Middle frontal gyrus (tissue), 1 donor: Measurements from ENCODE around the gene HPDL.
"Not testable (repeated sequence)": the region's sequence is repeated elsewhere in the genome, so short reads cannot be mapped to it uniquely, and the experiment has no call there.

Source experiments
- DNase-seq: peaks from one replicate; pipeline ENCODE4 v3.0.0-alpha.2; 2015; ENCODE audit warnings: low spot score; ENCODE audit errors: extremely low spot score

The HPDL gene

DNA sequence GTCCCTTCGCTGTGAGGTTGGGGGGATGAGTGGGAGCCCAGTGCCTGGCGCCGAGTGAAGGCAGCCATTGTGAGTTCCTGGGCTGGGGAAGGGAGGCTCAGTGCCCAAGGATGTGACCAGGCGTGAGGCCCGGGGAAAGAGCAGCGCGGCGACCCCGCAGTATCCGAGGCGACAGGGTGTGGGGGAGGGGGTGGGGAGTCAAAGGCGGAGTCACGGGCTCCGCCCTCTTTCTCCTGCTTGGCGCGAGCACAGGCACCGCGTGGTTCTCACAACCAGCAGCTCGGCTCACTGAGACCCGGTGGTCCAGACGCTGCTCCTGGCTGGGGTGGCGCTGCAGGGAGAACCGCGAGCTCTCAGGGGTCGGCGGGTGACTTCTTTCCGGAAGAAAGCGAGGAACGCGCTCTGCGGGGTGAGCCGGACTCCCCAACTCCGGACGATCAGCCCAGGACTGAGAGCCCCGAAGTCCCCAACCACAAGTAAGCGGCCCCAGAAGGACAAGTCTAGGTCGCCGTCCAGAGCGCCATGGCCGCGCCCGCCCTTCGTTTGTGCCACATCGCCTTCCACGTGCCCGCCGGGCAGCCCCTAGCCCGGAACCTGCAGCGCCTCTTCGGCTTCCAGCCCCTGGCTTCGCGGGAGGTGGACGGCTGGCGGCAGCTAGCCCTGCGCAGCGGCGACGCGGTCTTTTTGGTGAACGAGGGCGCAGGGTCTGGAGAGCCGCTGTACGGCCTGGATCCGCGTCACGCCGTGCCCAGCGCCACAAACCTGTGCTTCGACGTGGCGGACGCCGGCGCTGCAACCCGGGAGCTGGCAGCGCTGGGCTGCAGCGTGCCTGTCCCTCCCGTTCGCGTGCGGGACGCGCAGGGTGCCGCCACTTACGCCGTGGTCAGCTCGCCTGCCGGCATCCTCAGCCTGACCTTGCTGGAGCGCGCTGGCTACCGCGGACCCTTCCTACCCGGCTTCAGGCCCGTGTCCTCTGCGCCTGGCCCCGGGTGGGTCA is at the start of gene HPDL:
Gene HPDL, plus strand, starts transcription at position 269 of the 997 bp plus-strand sequence. Its CDS starts 254 bp downstream, at position 523.
- DNase-seq: peak; percentile 29

DNA sequence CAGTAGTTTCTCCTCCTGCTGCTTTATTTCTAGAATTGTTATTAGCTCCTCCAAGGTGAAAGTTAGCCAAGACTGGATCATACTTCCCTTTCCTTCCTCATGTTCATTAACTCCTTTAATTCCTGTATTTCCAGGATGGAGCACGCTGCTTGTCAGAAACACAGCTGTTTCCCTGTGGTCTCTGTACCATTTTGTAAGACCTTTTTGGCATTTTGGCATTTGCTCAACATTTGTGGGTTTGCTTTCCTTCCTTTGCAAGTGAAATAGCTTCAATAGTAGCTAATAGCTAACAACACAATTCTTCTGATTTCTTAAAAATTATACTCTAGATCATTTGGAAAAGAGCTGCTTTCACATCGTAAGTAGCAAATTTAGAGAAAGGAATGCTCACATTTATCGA is 44.3 kb upstream of the HPDL start:
- DNase-seq: no peak

DNA sequence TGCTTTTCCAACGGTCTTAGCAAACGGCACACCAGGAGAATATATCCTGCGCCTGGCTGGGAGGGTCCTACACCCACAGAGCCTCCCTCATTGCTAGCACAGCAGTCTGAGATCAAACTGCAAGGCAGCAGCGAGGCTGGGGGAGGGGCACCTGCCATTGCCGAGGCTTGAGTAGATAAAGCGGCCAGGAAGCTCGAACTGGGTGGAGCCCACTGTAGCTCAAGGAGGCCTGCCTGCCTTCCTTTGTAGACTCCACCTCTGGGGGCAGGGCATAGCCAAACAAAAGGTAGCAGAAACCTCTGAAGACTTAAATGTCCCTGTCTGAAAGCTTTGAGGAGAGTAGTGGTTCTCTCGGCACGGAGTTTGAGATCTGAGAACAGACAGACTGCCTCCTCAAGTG is 41.8 kb upstream of the HPDL start:
- not testable (repeated sequence) for DNase-seq

DNA sequence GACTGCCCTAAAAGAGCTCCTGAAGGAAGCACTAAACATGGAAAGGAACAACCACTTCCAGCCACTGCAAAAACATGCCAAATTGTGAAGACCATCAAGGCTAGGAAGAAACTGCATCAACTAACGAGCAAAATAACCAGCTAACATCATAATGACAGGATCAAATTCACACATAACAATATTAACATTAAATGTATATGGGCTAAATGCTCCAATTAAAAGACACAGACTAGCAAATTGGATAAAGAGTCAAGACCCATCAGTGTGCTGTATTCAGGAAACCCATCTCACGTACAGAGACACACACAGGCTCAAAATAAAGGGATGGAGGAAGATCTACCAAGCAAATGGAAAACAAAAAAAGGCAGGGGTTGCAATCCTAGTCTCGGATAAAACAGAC is 40.2 kb upstream of the HPDL start:
- DNase-seq: not testable (repeated sequence)

DNA sequence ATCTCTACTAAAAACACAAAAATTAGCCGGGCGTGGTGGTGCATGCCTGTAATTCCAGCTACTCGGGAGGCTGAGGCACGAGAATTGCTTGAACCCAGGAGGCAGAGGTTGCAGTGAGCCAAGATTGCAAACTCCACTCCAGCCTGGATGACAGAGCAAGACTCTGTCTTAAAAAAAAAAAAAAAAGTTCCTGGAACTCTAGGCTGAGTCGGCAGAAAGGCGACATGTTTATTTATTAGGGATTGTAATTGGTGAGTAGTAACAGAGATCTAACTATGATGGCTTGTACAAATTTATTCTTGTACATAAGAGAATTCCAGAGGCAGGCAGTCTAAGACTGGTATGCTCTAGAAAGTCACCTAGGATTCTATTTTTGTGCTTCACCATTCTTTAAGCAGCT is 35.7 kb upstream of the HPDL start:
- DNase-seq: not testable (repeated sequence)

GRCh38 chr1:45291716-45292115 is 35.0 kb upstream of the HPDL start:
- DNase-seq: no peak

DNA sequence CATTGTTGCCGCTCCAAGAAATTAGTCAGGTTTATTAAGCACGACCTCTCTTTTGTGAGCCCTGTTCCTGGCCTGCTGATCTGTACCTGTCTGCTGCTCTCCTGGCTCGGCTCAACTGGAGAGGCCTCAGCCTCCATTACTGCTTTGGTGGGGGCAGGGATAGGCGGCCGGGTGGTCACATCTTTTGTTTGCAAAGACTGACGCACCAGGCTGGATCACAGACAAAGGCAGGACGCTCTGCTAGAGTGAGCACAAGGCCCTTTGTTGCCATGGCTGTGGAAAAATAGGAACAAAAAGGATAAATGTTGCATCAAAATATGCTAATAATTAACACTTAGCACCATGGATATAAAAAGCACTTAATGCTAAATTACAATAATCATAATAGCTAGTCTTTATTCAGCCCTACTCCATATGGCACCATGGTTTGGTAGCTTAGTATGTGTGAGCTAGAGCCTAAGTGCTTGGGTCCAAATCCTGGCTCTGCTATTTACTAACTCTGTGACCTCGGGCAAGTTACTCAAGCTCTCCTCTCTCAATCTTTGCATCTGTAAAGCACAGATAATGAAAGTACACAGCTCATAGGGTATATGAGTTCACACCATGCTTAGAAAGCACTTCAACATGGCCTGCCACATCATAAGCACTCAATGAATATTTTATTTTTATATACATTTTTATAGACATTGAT is 28.9 kb upstream of the HPDL start:
- DNase-seq: no peak

GRCh38 chr1:45299296-45299695 is 27.4 kb upstream of the HPDL start:
- no peak for DNase-seq

DNA sequence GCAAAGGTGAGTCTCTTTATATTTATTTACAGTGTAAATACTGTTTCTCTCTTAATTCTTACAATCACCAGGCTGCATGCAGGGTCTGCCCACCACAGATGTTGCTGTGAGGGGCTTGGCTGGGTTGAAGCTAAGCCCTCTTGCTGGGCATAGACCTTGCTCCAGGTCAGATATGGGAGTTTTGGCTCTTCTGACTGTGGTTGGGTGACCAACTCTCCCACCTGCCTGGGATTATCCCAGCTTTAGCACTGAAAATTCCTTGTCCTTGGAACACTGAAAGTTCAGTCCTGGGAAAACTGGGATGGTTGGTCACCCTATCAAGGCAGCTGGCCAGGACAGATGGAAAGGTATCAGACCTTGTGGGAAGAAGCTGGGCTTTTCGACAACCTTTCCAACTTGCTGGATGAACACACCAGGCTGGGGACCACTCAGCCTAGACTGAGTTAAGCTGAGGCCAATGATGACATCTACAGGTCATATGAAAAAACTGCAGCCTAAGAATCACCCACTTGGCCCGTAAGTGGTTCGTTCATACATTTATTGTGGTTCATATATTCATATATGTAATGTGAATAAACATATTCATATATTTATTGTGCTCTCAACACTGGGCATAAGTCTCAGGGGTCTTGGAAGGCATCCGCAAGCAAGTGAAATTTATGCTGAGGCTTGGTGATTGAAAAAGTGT is 26.6 kb upstream of the HPDL start:
- peak; percentile 64 for DNase-seq

DNA sequence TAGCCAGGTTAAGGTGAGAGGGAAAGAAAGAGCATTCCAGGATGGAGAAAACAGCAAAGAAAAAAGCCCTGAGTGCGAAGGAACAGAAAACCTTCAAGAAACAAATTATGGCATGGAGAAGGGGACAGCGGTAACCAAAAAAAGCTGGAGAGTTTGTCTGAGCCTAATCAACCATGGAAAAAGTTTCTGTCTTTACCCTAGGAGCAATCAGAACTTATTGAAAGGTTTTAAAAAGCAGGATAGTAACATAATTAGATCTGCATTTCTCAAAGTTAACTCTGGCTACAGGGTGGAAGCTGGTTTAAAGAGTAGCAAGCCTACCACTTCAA is 26.1 kb upstream of the HPDL start:
- no peak for DNase-seq

GRCh38 chr1:45302505-45303150 is 24.1 kb upstream of the HPDL start:
- no peak for DNase-seq

- peak; percentile 90 for DNase-seq
Observed at GRCh38 chr1:45303520-45304310, 23.0 kb upstream of the HPDL start.

DNA sequence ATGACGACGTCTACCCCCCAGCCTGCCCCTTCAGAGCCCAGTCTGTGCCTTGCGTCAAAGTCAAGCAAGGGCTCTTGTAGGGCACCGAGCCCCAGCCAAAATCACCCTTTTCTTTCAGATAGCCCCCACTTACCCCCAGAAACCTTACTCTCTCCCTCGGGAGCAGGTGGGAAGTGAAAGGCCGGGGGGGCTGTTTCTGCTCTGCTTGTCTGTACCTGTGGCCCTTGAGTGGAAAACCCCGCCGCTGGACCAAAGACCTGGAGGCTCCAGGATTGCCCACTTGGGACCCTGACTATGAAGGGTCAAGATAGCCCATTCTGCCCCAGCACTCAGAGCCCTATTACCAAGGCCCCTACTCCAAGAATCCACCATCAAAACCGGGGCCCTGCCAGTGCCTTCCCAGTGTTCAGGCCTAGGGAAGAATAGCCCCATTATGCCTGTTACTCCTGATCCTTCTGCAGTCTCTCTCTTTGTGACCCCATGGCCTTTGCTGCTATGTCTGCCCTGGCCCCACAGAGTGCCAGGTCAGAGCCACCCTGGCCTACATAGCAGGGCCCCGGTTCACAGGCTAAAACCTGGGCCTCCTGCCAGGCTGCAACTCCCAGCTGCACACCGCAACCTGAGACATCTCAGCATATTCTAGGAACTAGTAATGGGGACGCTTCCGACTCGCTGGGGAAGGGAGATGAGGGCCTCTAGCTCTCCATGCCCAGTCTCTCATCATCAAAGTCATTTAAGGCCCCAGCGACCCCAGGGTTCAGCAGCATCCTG is 22.2 kb upstream of the HPDL start:
- DNase-seq: no peak

GRCh38 chr1:45305231-45305630 is 21.5 kb upstream of the HPDL start:
- no peak for DNase-seq

DNA sequence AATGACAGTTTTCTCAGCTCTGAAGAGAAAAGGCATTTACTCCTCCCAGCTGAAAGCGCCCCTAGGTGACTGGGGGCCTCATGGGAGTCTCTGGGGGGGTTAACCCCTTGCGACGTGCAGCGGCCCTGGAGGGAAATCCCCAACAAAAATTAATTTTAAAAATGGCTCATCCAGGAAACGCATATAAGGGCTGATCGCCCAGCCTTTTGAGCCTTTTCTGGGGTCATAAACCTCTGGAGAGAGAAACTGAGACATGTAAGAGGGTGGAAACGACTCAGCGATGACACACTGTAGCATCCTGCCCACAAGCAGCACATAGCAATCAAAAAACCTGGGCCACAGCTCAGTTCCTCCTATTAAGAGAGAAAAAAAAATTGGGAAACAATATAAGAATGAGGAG is 20.4 kb upstream of the HPDL start:
- DNase-seq: no peak

DNA sequence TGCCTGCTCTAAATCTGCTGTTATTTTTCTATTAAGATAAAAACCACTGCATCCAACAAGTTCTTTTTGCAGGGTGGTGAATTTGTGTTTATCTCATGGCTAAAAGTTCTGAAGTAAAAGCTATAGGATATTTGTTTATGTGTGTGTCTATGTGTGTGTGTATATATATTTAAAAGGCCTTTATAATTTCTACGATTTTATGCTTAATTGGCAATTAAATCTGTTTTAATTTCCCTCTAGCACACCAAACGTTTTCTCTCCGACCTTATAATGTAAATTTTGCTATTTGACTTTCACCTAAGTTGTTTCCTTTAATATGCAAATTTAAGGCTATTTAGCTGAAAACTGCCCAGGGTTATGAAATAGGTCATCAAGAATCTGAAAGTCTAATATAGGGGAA is 19.8 kb upstream of the HPDL start:
- DNase-seq: no peak

DNA sequence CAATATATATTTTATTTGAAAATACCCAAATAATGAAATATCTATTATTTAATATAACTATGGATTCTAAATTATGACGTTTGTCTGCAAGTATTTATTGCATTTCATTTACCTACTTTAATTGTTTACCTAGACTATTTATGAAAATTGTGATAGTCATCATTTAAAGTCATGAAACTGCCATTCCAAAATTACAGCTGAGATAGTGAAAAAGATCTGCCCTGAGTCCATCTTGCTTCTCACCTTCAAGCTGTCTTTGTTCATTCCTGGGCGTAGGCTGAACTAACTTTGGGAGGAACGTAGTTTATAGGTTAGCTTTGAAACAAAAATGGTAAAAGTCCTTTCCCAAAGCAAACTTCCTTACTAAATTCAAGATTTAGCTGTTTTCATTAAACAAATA is 12.4 kb upstream of the HPDL start:
- DNase-seq: no peak

GRCh38 chr1:45317166-45317565 is 9.5 kb upstream of the HPDL start:
- no peak for DNase-seq

DNA sequence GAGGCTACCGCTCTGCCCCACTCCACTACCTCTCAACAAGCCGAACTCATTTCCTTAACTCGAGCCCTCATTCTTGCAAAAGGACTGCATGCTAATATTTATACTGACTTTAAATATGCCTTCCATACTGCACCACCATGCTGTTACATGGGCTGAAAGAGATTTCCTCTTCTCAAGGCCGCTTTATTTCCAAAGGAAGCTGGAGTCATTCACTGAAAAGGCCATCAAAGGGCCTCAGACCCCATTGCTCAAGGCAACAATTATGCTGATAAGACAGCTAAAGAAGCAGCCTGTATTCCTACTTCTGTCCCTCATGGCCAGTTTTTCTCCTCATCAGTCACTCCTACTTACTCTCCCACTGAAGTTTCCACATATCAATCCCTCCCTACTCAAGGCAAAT is 6.9 kb upstream of the HPDL start:
- no peak for DNase-seq

DNA sequence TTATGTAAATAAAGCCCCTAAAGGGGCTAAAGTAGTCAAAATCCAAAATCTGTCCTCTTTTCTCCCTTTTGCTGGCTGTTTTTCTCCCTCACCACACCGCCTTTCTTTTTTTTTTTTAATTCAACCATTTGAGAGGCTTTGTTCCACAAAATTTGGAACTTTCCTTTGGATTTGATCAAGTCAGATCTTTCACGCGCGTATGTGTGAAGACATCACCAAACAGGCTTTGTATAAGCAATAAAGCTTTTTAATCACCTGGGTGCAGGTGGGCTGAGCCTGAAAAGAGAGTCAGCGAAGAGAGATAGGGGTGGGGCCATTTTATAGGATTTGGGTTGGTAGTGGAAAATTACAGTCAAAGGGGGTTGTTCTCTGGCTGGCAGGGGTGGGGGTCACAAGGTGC is 5.3 kb upstream of the HPDL start:
- no peak for DNase-seq
